ENCODE results near the gene BOLA1. TPM values are rescaled to one million over a fixed set of nuclear protein-coding genes. Genes with fewer than 3 reads are reported as not detected.
"Not testable (repeated sequence)": the region's sequence is repeated elsewhere in the genome, so short reads cannot be mapped to it uniquely, and the experiment has no call there.

BOLA1 gene
- 9.7 and 11.0 TPM in 2 replicates for total RNA-seq

- peak; percentile 82 for DNase-seq (ENCODE audit: low read depth)
These were observed at the start of gene BOLA1 for GRCh38 chr1:149899460-149900284. BOLA1 (plus strand) TSS chr1:149899568; CDS start chr1:149900060, 492 bp downstream.

GRCh38 chr1:149849947-149850360 lies 49.4 kb upstream of the BOLA1 start:
- peak; percentile 15 for DNase-seq (ENCODE audit: low read depth)

- DNase-seq (ENCODE audit: low read depth): not testable (repeated sequence)
These were observed 48.5 kb upstream of the BOLA1 start for GRCh38 chr1:149850732-149851345.

- DNase-seq (ENCODE audit: low read depth): not testable (repeated sequence)
These were observed 47.7 kb upstream of the BOLA1 start for GRCh38 chr1:149851585-149852213.

GRCh38 chr1:149852263-149852662 lies 47.1 kb upstream of the BOLA1 start:
- DNase-seq (ENCODE audit: low read depth): not testable (repeated sequence)

- not testable (repeated sequence) for DNase-seq (ENCODE audit: low read depth)
These were observed 39.1 kb upstream of the BOLA1 start for GRCh38 chr1:149860271-149860670.

- DNase-seq (ENCODE audit: low read depth): not testable (repeated sequence)
These were observed 38.5 kb upstream of the BOLA1 start for GRCh38 chr1:149860684-149861496.

GRCh38 chr1:149861497-149862054 lies 37.8 kb upstream of the BOLA1 start:
- not testable (repeated sequence) for DNase-seq (ENCODE audit: low read depth)

- DNase-seq (ENCODE audit: low read depth): not testable (repeated sequence)
These were observed 32.5 kb upstream of the BOLA1 start for GRCh38 chr1:149866887-149867286.

GRCh38 chr1:149873060-149873459 lies 26.3 kb upstream of the BOLA1 start:
- DNase-seq (ENCODE audit: low read depth): not testable (repeated sequence)

GRCh38 chr1:149877211-149877946 lies 22.0 kb upstream of the BOLA1 start:
- DNase-seq (ENCODE audit: low read depth): no peak

GRCh38 chr1:149879556-149879955 lies 19.8 kb upstream of the BOLA1 start:
- no peak for DNase-seq (ENCODE audit: low read depth)

GRCh38 chr1:149881876-149882275 lies 17.5 kb upstream of the BOLA1 start:
- no peak for DNase-seq (ENCODE audit: low read depth)

- DNase-seq (ENCODE audit: low read depth): no peak
These were observed 15.6 kb upstream of the BOLA1 start for GRCh38 chr1:149883598-149884247.

GRCh38 chr1:149884433-149885338 lies 14.7 kb upstream of the BOLA1 start:
- peak; percentile 18 for DNase-seq (ENCODE audit: low read depth)

- peak; percentile 55 for DNase-seq (ENCODE audit: low read depth)
These were observed 13.8 kb upstream of the BOLA1 start for GRCh38 chr1:149885339-149886120.

- peak; percentile 16 for DNase-seq (ENCODE audit: low read depth)
These were observed 13.3 kb upstream of the BOLA1 start for GRCh38 chr1:149886121-149886395.

- peak; percentile 99 for DNase-seq (ENCODE audit: low read depth)
These were observed 12.8 kb upstream of the BOLA1 start for GRCh38 chr1:149886396-149887195.

All from renal cortical epithelial cell (primary cell).